Activated CD8-positive, alpha-beta memory T cell treated with anti-CD3 and anti-CD28 coated beads for 24 hours (primary cell): ENCODE data around the gene MED15.
"Not testable (repeated sequence)": the region's sequence is repeated elsewhere in the genome, so short reads cannot be mapped to it uniquely, and the experiment has no call there.

Experiments
- DNase-seq: peaks from one replicate; pipeline ENCODE4 v3.0.0-alpha.2; 2020

Gene MED15

GRCh38 chr22:20533095-20533878 lies 25.9 kb downstream of the MED15 start:
- no peak for DNase-seq

GRCh38 chr22:20533879-20534265 lies 26.5 kb downstream of the MED15 start:
- no peak for DNase-seq

DNA sequence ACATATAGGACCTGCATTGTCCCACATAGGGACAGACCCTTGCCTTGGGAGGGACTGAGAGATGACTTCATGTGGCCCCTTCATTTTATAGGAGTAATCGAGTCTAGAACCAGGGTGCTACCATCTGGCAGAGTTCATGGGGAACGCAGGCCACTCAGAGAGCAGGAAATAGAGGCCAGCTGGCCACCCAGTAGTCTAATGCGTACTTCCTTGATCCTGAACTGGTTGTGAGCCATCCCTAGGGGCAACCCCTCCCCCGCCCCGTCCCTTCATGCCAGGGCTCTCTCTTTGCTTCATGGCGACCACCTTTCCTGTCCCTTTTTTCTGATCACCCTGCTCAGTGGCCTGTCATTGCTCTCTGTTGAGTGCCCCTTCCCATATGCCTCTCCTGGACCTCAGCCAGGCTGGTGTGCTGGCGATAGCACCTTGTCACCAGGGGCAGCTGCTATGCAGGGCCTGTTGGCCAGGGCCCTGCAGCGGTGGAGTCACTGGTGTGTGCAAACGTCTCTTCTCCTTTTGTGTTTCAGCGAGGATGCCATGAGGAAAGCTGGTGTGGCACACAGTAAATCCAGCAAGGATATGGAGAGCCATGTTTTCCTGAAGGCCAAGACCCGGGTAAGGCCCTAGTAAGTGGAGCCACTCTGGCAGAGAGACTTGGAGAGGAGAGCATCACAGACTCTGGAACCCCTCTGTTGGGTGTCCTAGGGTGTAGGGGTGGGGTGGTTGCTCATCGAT lies 29.3 kb downstream of the MED15 start:
- no peak for DNase-seq

- DNase-seq, result no peak
Observed at GRCh38 chr22:20537325-20537756, 29.9 kb downstream of the MED15 start.

- no peak for DNase-seq
Observed at GRCh38 chr22:20537983-20538382, 30.6 kb downstream of the MED15 start.

DNA sequence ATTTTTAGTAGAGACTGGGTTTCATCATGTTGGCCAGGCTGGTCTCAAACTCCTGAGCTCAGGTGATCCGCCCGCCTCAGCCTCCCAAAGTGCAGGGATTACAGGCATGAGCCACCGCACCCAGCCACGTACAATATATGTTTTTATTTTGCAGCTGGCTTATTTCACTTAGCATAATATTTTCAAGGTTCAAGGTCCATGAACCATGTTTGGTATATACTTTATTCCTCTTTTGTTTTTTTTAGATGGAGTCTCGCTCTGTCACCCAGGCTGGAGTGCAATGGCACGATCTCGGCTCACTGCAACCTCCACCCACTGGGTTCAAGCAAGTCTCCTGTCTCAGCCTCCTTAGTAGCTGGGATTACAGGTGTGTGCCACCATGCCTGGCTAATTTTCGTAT lies 31.5 kb downstream of the MED15 start:
- DNase-seq, result not testable (repeated sequence)

GRCh38 chr22:20542055-20542454 lies 34.6 kb downstream of the MED15 start:
- DNase-seq, result no peak

DNA sequence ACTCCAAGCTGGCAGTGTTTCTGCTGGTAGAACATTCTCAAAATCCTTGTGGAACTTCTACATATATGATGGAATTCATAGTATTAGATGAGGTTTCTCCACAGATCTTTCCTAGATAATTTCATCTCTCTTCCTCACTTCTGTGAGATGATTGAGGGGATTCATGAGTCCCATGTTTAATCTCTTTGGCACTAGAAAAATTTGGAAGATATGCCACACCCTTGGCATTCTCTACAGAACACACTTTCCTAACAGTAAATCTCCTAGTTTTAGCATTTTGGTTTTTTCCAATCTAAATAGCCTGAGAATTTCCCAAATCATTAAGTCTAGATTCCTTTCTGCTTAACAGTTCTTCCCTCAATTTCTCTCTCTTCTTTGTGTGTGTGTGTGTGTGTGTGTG lies 35.3 kb downstream of the MED15 start:
- no peak for DNase-seq

DNA sequence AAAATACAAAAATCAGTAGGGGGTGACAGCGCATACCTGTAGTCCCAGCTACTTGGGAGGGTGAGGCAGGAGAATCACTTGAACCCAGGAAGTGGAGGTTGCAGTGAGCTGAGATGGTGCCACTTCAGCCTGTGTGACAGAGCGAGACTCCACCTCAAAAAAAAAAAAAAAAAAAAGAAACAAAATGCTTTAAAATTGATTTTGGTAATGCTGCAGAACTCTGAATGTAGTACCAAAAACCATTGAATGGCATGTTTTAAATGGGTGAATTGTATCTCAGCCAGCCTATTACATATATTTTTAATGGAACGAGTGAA lies 37.9 kb downstream of the MED15 start:
- not testable (repeated sequence) for DNase-seq

DNA sequence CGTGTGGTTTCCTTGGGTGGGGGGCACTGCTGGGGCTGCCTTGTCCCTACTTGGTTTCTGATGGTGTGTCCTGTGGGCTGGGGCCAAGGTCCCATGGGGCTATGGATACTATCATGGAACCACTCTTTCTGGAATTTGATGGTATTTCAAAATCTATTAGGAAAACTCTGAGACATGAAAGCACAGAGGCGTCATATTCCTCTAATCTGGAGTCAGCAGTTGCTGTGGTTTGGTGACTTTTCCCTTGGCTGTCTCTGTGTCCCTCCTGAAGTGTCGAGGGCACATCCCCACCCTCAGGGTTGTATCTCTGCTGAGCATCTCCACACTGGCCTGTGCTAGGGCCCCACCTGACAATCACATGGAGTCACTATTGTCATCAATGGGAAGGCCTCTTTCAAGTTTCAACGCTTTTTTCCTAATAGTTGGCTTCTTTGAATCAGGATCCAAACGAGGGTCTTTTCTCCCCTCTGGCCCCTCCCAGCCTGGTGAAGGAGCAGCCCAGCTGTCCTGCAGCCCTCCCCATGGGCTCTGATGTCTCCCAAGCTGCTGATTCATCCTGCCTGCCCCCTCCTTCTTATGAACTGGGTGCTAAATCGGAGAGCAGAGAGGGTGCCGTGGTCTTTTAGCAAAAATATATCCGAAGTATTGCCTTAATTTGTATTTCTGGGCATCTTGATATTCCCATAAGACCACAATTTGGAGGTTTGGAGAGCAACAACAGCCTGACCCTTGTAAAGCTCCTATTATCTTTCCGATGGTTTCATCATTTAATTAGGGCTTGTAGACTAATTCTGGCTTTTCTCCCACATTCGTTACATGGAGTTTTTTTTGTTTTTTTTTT lies 38.5 kb downstream of the MED15 start:
- no peak for DNase-seq

- DNase-seq, result no peak
Observed at GRCh38 chr22:20546541-20546950, 39.1 kb downstream of the MED15 start.

DNA sequence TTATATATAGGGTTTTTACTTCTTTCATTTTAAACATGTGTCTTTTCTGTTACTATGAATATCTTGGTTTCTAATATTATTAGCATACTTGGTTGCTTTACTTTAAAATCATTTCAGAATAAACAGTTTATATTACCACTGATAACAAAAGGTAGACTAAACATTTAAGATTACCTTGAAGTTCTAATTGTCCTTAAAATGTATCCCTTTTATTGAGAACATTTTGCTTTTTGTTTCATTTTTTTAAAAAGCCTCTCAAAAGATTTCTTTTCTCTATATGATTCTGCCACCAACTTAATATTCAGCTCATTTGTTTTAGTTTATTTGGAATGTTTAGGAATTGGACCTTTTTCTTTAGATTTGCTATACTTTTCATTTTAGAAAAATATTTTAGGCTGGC lies 39.6 kb downstream of the MED15 start:
- no peak for DNase-seq

GRCh38 chr22:20548806-20549205 lies 41.4 kb downstream of the MED15 start:
- no peak for DNase-seq

DNA sequence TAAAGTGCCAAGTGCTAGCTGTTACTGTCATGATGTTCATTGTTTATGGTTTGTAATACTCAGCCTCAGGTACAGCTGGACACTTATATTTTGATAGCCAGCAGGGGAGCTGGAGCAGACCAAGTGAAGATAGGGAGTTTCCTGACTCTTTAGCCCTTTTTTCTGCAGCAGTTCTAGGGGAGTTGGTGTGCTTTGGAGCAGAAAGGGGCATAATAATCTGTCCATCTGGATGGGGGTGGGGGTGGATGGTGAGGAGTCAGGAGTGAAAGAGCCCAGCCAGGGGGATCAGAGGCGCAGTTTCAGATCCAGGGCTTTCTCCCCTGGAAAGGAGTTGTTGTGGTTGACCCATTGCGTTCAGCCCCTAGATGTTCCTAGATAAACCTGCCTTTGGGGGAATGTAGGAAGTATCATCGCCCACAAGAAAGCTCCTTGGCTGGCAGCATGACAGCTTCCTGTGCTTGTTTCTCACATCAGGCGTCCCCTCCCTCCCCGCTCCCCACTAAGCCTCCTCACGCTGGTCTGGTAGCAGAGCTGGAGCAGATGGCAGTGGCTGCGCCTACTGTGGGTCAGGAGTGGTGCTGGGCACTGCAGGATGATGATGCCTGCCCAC lies 41.9 kb downstream of the MED15 start:
- no peak for DNase-seq

GRCh38 chr22:20550057-20550817 lies 42.8 kb downstream of the MED15 start:
- DNase-seq, result no peak

DNA sequence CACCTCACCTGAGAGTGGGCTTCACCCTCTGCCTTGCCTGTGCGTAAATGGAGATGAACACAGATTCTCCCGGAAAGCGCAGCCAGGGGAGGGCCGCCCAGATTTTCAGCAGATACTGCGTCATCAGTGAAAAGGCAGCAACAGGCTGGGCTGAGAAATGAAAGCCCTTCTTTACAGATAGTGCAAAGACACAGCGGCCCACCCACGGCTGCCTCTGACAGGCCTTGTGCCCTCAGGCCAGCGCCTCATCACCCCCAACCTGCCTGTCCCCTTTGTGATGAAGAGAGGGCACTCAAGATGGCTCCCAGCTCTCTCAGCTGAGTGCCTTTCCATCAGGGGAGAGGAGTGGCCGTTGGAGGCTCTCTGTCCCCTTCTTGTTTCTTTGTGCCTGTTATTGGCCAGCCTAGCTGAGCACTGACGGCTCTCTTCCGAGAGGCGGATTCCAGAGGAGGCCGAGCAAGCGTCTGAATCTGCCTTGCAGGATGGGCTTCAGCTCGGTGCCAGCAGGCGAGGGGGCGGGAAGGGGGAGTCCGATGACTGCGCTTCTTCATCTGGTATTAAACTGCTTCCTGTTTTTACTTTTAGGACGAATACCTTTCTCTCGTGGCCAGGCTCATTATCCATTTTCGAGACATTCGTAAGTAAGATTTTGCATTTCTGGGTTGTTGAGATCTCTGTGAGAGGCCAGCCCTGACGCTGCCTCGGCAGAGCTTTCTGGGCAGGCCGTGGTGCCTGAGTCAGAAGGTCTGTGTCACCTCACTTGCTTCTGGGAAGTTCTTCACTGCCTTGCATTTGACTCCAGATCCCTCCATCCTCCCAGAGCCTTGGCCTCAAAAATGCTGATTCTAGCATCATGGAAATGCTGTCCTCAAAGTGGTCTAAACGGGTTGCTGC lies 43.7 kb downstream of the MED15 start:
- DNase-seq, result peak; percentile 80

DNA sequence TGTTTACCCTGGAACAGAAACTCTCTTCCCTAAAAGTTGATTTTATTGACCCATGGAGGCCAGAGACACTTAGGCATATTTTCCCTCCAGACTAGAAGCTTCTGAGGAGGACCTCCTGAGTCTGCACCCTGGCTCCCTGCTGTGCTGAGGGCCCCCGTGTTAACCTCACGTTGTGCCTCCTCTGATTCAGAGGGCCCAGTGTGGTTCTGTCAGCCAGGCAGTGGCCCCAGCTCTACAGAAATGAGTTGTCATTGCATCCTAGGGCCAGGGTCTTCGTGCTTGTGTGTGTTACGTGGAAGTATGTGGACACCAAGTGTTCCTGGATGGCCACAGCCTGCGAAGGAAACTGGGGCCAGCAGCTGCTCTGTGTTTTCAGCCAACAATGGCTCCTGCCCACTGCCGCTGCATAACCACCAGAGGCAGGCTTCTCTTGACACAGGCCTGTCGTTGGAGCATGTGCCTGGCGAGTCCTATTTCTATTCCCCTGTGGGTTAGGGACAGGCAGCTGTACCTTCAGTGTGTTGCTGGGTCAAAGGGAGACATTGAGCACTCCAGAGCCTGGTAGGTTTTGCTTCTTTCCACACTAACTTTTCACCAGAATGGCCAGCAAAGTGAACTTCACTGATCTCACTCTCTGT lies 44.5 kb downstream of the MED15 start:
- peak; percentile 78 for DNase-seq

DNA sequence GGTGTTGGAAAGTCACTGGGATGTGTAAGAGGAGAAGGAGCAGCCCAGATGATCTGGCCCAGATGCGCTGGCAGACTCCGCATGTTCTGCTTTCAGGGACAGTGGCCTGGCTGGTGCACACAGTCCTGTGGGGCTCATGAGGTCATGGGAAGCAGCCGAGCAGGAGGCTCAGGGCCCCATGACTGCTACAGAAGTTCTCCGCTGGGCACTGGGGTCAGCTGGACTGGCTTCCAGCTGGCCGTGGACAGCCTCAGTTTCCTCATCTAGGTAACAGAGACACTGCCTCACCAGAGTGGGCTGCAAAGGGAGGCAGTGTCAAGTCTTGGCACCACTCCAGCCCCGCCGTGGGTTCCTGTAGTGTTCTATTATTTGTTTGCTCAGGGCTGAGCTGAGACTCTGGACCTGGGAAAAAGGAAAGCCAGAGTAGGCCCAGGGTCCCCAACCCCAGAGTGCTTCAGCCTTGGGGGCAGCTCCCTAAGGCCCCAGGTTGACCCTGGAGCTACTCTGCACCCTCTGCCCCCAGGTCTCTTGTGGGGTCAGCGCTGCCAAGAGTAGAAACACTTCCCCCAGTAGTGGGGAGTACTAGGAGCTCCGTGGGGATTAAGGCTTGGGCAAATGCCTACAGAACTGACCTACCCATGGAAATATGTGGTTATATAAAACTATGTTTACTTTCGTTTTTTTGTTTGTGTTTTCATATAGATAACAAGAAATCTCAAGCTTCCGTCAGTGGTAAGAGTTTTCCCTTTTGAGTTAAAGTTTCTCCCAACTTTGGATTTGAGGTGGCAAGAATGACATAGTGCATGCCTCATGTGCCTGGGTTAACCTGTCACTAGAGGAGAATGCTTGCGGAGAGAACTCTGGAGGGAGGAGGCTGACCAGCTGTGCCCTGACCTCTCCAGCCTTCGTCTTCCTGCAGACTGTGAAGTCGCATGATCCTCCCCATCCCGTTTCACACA lies 45.3 kb downstream of the MED15 start:
- no peak for DNase-seq

- DNase-seq, result no peak
Observed at GRCh38 chr22:20553947-20554741, 46.7 kb downstream of the MED15 start.
